H9 (cell line): Measurements from ENCODE around the gene BPIFA1. TPM values are rescaled to one million over a fixed set of nuclear protein-coding genes. Genes with fewer than 3 reads are reported as not detected.
A peak's percentile ranks its signal among the peaks of the same experiment; 100 is the strongest.

ENCODE experiments used
- DNase-seq: peaks from one replicate; pipeline ENCODE4 v3.0.0-alpha.2; 2017
- H2AFZ ChIP-seq: one replicate; pipeline ENCODE4 v1.6.1; 2013; ENCODE audit warnings: mild to moderate bottlenecking, low read length, control low read depth, moderate library complexity
- H2AK5ac ChIP-seq: 2 replicates; pipeline ENCODE4 v1.6.1; 2013; ENCODE audit warnings: low read length, control low read depth, mixed read lengths; ENCODE audit not compliant: insufficient read length
- H2BK120ac ChIP-seq: one replicate; pipeline ENCODE4 v1.6.1; 2013; ENCODE audit warnings: low read depth, mild to moderate bottlenecking, low read length, control low read depth, inconsistent platforms; ENCODE audit not compliant: poor library complexity, severe bottlenecking
- H2BK12ac ChIP-seq: 2 replicates; pipeline ENCODE4 v1.6.1; 2013; ENCODE audit warnings: low read length, control low read depth, mixed read lengths, low read depth; ENCODE audit not compliant: insufficient read length
- H2BK15ac ChIP-seq: 2 replicates; pipeline ENCODE4 v1.6.1; 2013; ENCODE audit warnings: low read depth, low read length, control low read depth
- H2BK20ac ChIP-seq: one replicate; pipeline ENCODE4 v1.6.1; 2013; ENCODE audit warnings: low read depth, mild to moderate bottlenecking, low read length, control low read depth, inconsistent platforms; ENCODE audit not compliant: poor library complexity, severe bottlenecking
- H2BK5ac ChIP-seq: 2 replicates; pipeline ENCODE4 v1.6.1; 2013; ENCODE audit warnings: low read length, control low read depth, mixed read lengths; ENCODE audit not compliant: insufficient read length
- H3K14ac ChIP-seq: 2 replicates; pipeline ENCODE4 v1.6.1; 2013; ENCODE audit warnings: low read length, control low read depth; ENCODE audit not compliant: insufficient read depth
- H3K18ac ChIP-seq: 2 replicates; pipeline ENCODE4 v1.6.1; 2013; ENCODE audit warnings: low read depth, mild to moderate bottlenecking, mixed read lengths, low read length, control low read depth; ENCODE audit not compliant: insufficient read length
- H3K23ac ChIP-seq: 2 replicates; pipeline ENCODE4 v1.6.1; 2013; ENCODE audit warnings: low read length, control low read depth, mixed read lengths, low read depth; ENCODE audit not compliant: insufficient read length
- H3K23me2 ChIP-seq: 2 replicates; pipeline ENCODE4 v1.6.1; 2013; ENCODE audit warnings: low read depth, mild to moderate bottlenecking, mixed read lengths, low read length, control low read depth; ENCODE audit not compliant: insufficient read length, poor library complexity, severe bottlenecking
- H3K27ac ChIP-seq: 2 replicates; pipeline ENCODE4 v1.5.1; 2013; ENCODE audit warnings: low read length, control low read depth, mixed read lengths, low read depth; ENCODE audit not compliant: insufficient read length
- H3K27me3 ChIP-seq: 2 replicates; pipeline ENCODE4 v1.6.1; 2013; ENCODE audit warnings: low read length, control low read depth, inconsistent platforms; ENCODE audit not compliant: insufficient read depth
- H3K4ac ChIP-seq: 2 replicates; pipeline ENCODE4 v1.6.1; 2013; ENCODE audit warnings: low read depth, mild to moderate bottlenecking, control low read depth, inconsistent platforms, low read length, moderate library complexity
- H3K4me1 ChIP-seq: 2 replicates; pipeline ENCODE4 v1.6.1; 2013; ENCODE audit warnings: low read length, control low read depth, inconsistent platforms; ENCODE audit not compliant: insufficient read depth
- H3K4me2 ChIP-seq: 2 replicates; pipeline ENCODE4 v1.6.1; 2013; ENCODE audit warnings: low read length, control low read depth, mixed read lengths; ENCODE audit not compliant: insufficient read length, insufficient read depth
- H3K56ac ChIP-seq: 2 replicates; pipeline ENCODE4 v1.6.1; 2013; ENCODE audit warnings: low read depth, mild to moderate bottlenecking, mixed read lengths, low read length, control low read depth; ENCODE audit not compliant: insufficient read length
- H3K79me1 ChIP-seq: 2 replicates; pipeline ENCODE4 v1.6.1; 2013; ENCODE audit warnings: low read depth, mild to moderate bottlenecking, moderate library complexity, low read length, control low read depth, inconsistent platforms; ENCODE audit not compliant: insufficient read depth, poor library complexity, severe bottlenecking
- H3K79me2 ChIP-seq: 2 replicates; pipeline ENCODE4 v1.6.1; 2013; ENCODE audit warnings: low read length, control low read depth, inconsistent platforms; ENCODE audit not compliant: insufficient read depth
- H3K9ac ChIP-seq: 2 replicates; pipeline ENCODE4 v1.6.1; 2013; ENCODE audit warnings: low read length, control low read depth, mixed read lengths; ENCODE audit not compliant: insufficient read length; ENCODE audit errors: extremely low read depth
- H3K9me3 ChIP-seq: one replicate; pipeline ENCODE4 v1.6.1; 2013; ENCODE audit warnings: low read depth, low read length, inconsistent platforms; ENCODE audit not compliant: control insufficient read depth
- H3T11ph ChIP-seq: one replicate; pipeline ENCODE4 v1.6.1; 2013; ENCODE audit warnings: mild to moderate bottlenecking, low read length, control low read depth, inconsistent platforms
- H4K20me1 ChIP-seq: one replicate; pipeline ENCODE4 v1.6.1; 2013; ENCODE audit not compliant: control insufficient read depth, insufficient read length, insufficient read depth
- H4K5ac ChIP-seq: 2 replicates; pipeline ENCODE4 v1.6.1; 2013; ENCODE audit warnings: low read depth, mild to moderate bottlenecking, mixed read lengths, low read length, control low read depth; ENCODE audit not compliant: insufficient read length
- H4K8ac ChIP-seq: replicated peaks from 2 replicates; pipeline ENCODE4 v1.6.1; 2013; ENCODE audit warnings: low read length, control low read depth, mixed read lengths, low read depth; ENCODE audit not compliant: insufficient read length
- H4K91ac ChIP-seq: 2 replicates; pipeline ENCODE4 v1.6.1; 2013; ENCODE audit warnings: low read depth, mild to moderate bottlenecking, moderate library complexity, mixed read lengths, low read length, control low read depth; ENCODE audit not compliant: insufficient read length
- H3K27ac Mint-ChIP-seq, 3 experiments: 2 replicates in 2 of 3; 3 replicates in 1 of 3; pipeline ENCODE4 v1.8.0; 2020 to 2021; ENCODE audit warnings: mixed read lengths in 3 of 3, mild to moderate bottlenecking in 1 of 3, moderate library complexity in 1 of 3
- H3K27me3 Mint-ChIP-seq: 2 replicates; pipeline ENCODE4 v1.8.0; 2021; ENCODE audit warnings: low read depth, mild to moderate bottlenecking, moderate library complexity, mixed read lengths
- H3K36me3 Mint-ChIP-seq, 3 experiments: 2 replicates in 2 of 3; 3 replicates in 1 of 3; pipeline ENCODE4 v1.8.0; 2020 to 2021; ENCODE audit warnings: low read depth in 3 of 3, mixed read lengths in 3 of 3; ENCODE audit not compliant: insufficient read depth in 1 of 3
- H3K4me1 Mint-ChIP-seq, 2 experiments: 2 replicates each; pipeline ENCODE4 v1.8.0; 2020; ENCODE audit warnings: mixed read lengths in 2 of 2
- H3K4me3 Mint-ChIP-seq, 2 experiments: 2 replicates in 1 of 2; 3 replicates in 1 of 2; pipeline ENCODE4 v1.8.0; 2020 to 2021; ENCODE audit warnings: mild to moderate bottlenecking in 2 of 2, mixed read lengths in 2 of 2, moderate library complexity in 1 of 2
- H3K9me3 Mint-ChIP-seq, 2 experiments: 2 replicates in 1 of 2; 3 replicates in 1 of 2; pipeline ENCODE4 v1.8.0; 2020; ENCODE audit warnings: mild to moderate bottlenecking in 2 of 2, mixed read lengths in 2 of 2, moderate library complexity in 1 of 2
- WGBS: extraction: QIAGEN DNeasy Blood & Tissue Kit; methylation state at CpG from one replicate; pipeline ENCODE4 v1.1.7; 2013; ENCODE audit warnings: missing lambda C conversion rate, low lambda C conversion rate, mixed read lengths; ENCODE audit not compliant: insufficient read length; ENCODE audit errors: extremely low coverage; 5-methylcytosine and 5-hydroxymethylcytosine counted together
- total RNA-seq: library from RNA; stranded (reverse); gene quantifications from 2 replicates; pipeline ENCODE4 v1.2.1, GENCODE V29; 2021
- TF ChIP-seq, protein P1 (sequence below): fragments of 200-600 bp; sonication (generic); conservative IDR thresholded peaks from 3 replicates; pipeline ENCODE4 v1.8.0; 2021; ENCODE audit warnings: antibody characterized with exemption, mild to moderate bottlenecking

Gene BPIFA1
- total RNA-seq, 1 experiment from 2014 or later: not detected

DNA sequence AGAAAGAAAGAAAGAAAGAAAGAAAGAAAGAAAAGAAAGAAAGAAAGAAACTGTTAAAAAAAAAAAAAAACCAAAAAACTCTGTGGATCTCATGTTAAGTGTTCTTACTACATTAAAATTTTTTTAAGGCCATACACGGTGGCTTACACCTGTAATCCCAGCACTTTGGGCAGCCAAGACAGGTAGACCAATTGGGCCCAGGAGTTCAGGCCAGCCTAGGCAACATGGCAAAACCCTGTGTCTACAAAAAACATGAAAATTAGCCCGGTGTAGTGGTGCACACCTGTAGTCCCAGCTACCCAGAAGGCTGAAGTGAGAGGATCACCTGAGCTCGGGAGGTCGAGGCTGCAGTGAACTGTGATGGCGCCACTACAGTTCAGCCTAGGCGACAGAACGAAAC, 4.6 kb upstream of the BPIFA1 start:
- H3K56ac ChIP-seq: no peak overlapping the region
- H2AK5ac ChIP-seq: no peak overlapping the region
- H2BK20ac ChIP-seq: no peak overlapping the region
- no peak for DNase-seq
- no peak overlapping the region for H2BK12ac ChIP-seq
- no peak overlapping the region for H4K91ac ChIP-seq
- Mint-ChIP-seq H3K9me3 (no peaks in the 10 kb centered on the region), H3K4me1 (peaks cover 7 to 14% of the 10 kb centered on the region in 2 experiments), H3K27ac (0 out of 7 replicates have a peak overlapping the region, but pooled peaks of 1 of the 3 experiments have one; percentile 80), H3K4me3 (no peak overlapping the region), H3K36me3 (no peaks in the 10 kb centered on the region), H3K27me3 (peaks cover 33% of the 10 kb centered on the region)
- H2BK5ac ChIP-seq: no peak overlapping the region
- H3K9me3 ChIP-seq: no peaks in the 10 kb centered on the region
- no peak overlapping the region for H2AFZ ChIP-seq
- no peaks in the 10 kb centered on the region for H3K79me1 ChIP-seq
- H2BK15ac ChIP-seq: no peak overlapping the region
- no peak overlapping the region for H3K9ac ChIP-seq
- no peak overlapping the region for H3K27ac ChIP-seq
- no peak overlapping the region for H4K5ac ChIP-seq
- H3K18ac ChIP-seq: no peak overlapping the region
- no peak overlapping the region for H3K14ac ChIP-seq
- H3K23ac ChIP-seq: no peak overlapping the region
- H3K4me2 ChIP-seq: no peak overlapping the region
- H2BK120ac ChIP-seq: no peak overlapping the region
- no peak overlapping the region for H3T11ph ChIP-seq
- H3K27me3 ChIP-seq: no peaks in the 10 kb centered on the region
- no peaks in the 10 kb centered on the region for H3K4me1 ChIP-seq
- H3K4ac ChIP-seq: no peak overlapping the region
- TF ChIP-seq, protein P1, sequence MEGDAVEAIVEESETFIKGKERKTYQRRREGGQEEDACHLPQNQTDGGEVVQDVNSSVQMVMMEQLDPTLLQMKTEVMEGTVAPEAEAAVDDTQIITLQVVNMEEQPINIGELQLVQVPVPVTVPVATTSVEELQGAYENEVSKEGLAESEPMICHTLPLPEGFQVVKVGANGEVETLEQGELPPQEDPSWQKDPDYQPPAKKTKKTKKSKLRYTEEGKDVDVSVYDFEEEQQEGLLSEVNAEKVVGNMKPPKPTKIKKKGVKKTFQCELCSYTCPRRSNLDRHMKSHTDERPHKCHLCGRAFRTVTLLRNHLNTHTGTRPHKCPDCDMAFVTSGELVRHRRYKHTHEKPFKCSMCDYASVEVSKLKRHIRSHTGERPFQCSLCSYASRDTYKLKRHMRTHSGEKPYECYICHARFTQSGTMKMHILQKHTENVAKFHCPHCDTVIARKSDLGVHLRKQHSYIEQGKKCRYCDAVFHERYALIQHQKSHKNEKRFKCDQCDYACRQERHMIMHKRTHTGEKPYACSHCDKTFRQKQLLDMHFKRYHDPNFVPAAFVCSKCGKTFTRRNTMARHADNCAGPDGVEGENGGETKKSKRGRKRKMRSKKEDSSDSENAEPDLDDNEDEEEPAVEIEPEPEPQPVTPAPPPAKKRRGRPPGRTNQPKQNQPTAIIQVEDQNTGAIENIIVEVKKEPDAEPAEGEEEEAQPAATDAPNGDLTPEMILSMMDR: no peak
- no peaks in the 10 kb centered on the region for H3K79me2 ChIP-seq
- no peaks in the 10 kb centered on the region for H4K20me1 ChIP-seq
- H3K23me2 ChIP-seq: no peaks in the 10 kb centered on the region
- no CpG with 5 or more reads among the region's 7 CpGs for WGBS
- H4K8ac ChIP-seq: no peak overlapping the region
